Activated T-cell treated with anti-CD3 and anti-CD28 coated beads, Interleukin-2, amount 50 U/mL, for 1 hour (primary cell): Measurements from ENCODE around the gene HHAT.
"Not testable (repeated sequence)": the region's sequence is repeated elsewhere in the genome, so short reads cannot be mapped to it uniquely, and the experiment has no call there.

Experiments
- DNase-seq: peaks from one replicate; pipeline ENCODE4 v3.0.0-alpha.2; 2020

Gene HHAT

GRCh38 chr1:210315529-210315928 is 13.2 kb upstream of the HHAT start:
- no peak for DNase-seq

DNA sequence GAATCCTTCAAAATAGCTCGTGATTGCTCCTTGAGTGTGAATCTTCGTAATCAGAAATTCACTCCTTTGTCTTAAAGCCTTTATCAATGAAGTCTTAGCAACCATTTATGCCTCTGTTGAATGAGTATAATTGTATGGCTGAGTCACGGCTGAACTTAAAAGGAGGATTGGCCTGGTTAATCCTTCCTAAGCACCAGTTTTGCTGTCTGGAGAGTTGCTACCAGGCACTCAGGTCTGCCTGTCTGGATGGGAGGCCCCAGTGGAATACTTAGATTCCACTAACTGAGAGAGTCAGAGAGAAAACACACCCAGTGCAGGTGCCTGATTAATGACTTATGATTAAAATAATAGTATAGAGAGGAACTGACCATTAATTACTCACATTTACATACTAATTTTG is 7.6 kb upstream of the HHAT start:
- DNase-seq = no peak

DNA sequence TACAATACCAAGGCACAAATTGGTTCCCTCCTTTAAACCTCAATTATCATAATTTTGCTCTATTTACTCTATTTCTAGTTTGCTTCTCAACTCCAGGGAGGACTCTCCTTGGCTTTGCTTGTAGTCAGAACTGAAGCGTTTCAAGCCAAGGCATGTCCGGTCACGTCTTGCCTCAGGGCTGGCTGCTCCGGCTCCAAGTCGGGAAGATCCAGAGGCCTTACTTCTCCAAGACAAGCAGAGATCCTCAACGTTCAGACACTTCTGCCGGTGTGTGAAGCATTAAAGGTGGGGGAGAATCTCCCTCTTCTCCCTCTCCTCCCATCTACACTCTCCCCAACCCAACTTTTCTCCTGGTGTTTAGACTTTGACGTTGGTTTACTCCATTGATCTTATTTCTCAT is 7.2 kb upstream of the HHAT start:
- no peak for DNase-seq

DNA sequence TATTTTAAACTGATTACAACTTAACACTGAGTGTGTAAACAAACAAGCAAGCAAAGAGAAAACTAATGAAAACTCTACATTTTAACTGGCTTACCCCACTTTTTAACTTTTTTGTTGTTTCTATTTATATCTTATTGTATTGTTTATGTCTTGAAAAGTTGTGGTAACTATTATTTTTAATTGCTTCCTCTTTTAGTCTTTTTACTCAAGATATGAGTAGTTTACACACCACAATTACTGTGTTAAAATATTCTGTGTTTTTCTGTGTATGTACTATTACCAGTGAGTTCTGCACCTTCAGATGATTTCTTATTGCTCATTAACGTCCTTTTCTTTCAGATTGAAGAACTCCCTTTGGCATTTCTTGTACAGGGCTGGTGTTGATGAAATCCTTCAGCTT is 4.7 kb upstream of the HHAT start:
- DNase-seq = no peak

- no peak for DNase-seq
These were observed 3.6 kb upstream of the HHAT start for GRCh38 chr1:210325026-210325670.

DNA sequence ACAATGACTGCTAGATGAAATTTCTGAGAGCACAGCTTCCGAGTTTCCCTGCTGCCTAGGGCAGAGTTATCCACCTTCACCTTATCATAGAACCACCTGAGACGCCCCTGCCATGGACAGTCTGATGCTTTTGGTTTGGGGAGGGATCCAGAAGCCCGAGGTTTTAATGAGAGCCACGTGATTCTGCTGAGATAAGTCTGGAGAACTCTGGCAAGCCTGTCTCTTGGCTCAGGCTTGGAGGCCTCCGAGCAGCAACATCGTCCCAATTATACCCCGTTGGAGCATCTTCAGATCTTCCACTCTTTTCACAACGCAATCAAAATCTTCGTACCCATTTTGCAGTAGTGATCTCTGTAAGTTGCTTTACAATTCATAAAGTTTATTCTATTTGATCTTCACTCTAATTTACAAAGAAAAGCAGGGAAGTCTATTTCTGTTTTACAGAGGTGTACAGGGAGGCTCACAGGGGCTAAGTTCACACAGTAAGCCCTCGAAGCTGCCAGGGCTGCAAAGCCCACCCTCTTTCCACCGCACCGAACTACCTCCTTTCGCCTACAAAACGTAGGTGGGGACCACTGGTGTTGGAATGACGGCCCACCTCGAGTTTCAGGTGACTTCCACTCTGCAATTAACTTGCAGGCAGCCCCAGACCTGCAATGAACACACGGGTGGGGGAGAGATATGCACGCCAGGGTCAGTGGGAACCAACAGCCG is 513 bp upstream of the HHAT start:
- no peak for DNase-seq

DNA sequence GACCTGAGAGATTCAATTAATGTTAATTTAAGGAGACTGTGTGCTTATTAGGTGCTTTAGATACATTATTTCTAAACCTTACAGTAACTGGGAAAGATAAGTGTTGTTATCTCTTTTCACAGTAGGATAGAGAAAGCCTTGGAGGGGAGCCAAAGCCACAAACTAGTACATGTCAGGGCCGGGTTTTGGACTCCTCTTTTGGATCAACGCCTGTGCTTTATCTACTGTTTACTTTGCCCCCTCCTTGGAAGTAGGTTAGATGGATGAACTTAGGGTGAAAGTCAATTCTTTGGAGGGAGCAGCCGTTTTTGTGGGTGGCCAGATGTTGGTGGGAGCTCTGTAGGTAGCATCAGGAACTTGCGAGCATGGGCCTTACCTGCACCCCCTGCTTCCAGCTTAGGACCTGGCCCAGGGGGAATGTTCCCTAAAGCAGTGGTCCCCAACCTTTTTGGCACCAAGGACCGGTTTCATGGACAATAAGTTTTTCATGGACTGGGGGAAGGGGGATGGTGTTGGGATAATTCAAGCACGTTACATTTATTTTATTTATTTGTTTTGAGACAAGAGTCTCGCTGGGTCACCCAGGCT is 1.7 kb downstream of the HHAT start:
- no peak for DNase-seq

DNA sequence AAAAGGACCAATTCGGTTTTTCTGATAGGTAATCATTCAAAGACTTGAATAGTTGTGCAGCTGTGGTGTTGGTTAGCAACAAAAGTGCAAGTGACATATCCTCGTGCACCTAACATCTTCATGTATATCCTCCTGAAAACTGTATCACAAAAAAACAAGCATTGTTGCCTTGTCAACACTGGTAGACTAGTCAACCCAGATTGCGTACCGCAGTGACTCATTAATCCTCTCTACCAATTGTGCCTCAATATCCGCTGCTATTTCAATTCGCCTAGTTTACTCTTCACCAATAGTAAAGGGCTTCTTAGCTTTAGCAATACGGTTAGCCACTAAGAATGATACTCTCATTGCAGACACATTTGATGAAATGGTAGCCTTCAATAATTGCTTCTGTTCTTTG is 3.5 kb downstream of the HHAT start:
- no peak for DNase-seq

DNA sequence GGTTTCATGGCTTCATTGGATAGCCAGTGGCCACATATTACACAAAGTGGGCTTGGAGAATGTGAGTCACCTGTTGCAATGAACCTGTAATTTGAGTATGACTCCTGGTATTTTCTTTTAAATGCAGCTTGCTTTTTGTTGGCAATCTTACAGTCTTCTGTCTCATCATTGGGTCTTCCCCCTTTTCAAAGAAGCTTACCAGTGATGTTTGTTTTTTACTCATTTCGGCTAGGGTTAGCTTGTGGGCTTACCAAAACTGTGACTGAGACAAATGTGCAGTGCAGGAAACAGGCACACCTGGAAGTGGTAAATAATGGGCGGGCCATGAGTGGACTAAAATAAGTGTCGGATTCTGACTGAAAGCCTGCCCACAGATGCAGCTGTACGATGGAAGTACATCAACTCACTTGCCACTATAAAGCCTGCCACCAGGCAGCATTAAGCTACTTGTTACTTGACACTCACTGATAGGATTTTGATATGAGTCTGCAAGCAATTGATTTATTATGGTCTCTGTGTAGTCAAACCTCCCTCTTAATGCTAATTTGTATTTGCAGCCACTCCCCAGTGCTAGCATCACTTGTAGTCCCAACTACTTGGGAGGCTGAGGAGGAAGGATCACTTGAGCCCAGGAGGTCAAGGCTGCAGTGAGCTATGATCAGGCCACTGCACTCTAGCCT is 4.2 kb downstream of the HHAT start:
- no peak for DNase-seq

DNA sequence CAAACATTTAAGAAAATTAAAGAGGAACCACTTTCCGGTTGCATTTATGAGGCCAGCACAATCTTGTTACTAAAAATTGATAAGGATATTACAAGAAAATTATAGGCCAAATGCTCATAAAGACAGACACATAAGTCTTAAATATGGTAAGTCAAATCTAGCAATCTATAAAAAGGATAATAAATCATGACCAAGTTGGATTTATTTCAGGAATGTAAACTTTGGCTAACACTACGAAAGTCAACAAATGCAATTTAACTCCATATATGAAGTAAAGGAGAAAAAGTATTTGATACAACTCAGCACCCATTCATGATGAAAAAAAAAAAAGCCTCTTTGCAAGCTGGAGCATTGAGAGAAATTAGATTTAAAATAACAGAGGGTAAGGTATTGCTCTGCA is 6.3 kb downstream of the HHAT start:
- DNase-seq = no peak

DNA sequence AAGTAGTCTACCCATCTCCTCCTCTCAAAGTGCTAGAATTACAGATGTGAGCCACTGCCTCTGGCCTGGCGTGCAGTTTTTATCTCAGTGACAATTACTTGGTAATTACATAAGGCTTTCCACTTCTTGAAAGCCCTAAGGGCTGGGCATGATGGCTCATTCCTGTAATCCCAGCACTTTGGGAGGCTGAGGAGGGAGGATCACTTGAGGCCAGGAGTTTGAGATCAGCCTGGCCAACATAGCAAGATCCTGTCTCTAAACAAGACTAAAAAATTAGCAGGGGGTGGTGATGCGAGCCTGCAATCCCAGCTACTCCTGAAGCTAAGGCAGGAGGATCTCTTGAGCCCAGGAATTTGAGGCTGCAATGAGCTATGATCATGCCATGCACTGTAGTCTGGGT is 7.7 kb downstream of the HHAT start:
- no peak for DNase-seq

- DNase-seq = no peak
These were observed 10.8 kb downstream of the HHAT start for GRCh38 chr1:210339500-210339899.

DNA sequence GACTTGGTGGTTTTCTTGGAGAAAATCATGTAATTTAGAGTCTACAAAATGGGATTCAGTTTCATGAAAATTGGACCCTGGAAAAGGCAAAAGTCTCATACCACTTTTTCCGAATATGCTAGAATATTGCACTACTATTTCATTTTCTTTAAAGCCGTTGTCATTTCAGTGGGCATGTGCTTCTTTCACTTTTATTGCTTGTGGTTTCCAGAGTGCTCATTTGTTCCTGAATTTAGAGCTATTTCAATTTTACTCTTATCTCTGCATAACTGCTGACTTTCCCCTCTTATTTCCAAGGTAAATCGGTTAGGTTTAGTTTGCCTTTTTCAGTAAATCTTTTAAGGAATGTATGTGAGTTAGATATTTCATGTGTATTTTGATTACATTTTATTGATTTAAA is 11.6 kb downstream of the HHAT start:
- DNase-seq = no peak

GRCh38 chr1:210340841-210341240 is 12.1 kb downstream of the HHAT start:
- DNase-seq = no peak

DNA sequence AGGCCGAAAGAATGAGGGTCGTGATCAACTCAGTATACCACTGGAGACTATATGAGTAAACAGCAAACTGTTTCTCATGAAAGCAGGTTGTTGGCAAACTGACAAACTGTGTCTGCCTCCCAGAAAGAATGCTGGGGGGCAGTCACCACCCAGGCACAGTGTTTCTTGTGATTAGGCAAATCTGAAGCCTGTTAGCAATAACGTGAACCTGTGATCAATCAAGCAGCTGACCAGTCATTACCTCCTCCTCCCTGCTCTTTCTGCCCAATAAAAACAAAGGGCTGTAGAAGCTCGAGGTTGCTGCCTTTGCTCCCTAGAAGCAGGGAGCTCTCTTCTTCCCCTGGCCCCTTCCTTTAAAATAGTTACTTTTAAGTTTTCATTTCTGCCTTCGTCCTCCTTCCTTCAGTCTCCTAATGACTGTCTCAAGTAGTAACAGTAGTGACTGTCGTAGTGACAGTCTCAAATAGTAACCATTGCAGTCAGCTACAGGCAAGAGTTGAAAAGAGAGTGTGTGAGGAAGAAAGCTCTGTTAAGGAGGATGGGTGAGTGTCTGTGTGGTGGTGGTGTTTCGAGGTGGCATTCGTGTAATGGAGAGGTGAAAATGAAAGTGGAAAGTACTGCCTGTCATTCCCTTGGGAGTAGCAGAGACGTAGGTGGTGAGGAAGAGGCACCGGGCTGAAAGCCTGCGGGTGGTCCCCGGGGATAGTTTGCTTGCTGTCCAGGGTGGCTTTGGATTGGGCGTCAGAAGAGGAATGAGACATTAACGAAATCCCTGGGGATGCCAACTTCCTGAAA is 14.5 kb downstream of the HHAT start:
- DNase-seq = no peak

- no peak for DNase-seq
These were observed 16.0 kb downstream of the HHAT start for GRCh38 chr1:210344706-210345105.

DNA sequence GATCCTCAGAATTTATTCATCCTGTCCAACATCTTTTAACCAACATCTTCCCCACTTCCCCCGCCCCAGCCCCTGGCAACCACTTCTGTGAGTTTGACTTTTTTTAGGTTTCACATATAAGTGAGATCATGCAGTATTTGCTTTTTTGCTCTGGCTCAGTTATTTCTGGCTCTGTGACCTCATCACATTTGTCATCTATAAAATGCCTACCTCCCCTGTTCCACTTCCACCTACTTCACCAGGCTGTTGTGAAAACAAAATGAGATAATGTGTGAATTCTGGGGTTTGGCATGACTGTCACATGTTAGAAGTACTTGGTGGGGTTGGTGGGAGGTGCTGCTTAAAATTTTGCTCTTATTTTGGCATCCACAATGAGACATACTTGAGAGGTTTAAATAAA is 18.4 kb downstream of the HHAT start:
- no peak for DNase-seq

DNA sequence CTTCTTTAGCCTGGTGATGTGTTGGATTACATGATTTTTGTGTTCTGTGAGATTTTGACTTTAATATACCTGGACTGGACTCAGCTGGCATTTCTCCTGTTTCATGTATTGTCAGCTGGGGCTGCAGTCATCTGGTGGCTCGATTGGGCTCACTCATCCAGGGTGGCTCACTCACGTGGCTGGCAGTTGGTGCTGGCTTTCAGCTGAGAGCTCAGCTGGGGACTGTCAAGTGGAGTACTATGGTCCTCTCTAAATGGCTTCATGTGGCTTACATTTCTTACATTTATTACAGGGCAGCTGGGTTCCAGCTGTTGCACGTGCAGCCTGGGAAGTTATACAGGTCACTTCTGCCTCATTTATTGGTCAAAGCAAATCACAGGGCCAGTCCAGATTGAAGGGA is 22.8 kb downstream of the HHAT start:
- DNase-seq = no peak

DNA sequence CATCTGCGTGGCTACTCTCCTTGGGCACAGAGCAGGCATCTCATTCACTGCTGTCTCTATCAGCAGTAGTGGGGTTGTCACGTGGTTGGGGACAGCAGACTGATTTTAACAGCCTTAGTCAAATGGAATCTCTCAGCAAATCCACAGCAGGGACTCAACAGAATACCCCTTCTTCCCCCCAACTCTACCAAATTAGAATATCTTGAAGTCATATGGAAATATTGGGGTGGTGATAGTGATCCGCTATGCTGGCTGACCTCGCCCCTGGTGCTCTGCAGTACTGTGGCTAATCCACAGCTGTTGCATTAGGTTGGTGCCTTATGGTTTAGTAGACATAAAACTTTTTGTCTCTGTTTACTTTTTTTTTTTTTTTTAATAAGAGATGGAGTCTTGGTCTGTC is 23.9 kb downstream of the HHAT start:
- no peak for DNase-seq

GRCh38 chr1:210354305-210354704 is 25.6 kb downstream of the HHAT start:
- not testable (repeated sequence) for DNase-seq

GRCh38 chr1:210358626-210359025 is 29.9 kb downstream of the HHAT start:
- DNase-seq = no peak

- no peak for DNase-seq
These were observed 30.6 kb downstream of the HHAT start for GRCh38 chr1:210359255-210359654.

DNA sequence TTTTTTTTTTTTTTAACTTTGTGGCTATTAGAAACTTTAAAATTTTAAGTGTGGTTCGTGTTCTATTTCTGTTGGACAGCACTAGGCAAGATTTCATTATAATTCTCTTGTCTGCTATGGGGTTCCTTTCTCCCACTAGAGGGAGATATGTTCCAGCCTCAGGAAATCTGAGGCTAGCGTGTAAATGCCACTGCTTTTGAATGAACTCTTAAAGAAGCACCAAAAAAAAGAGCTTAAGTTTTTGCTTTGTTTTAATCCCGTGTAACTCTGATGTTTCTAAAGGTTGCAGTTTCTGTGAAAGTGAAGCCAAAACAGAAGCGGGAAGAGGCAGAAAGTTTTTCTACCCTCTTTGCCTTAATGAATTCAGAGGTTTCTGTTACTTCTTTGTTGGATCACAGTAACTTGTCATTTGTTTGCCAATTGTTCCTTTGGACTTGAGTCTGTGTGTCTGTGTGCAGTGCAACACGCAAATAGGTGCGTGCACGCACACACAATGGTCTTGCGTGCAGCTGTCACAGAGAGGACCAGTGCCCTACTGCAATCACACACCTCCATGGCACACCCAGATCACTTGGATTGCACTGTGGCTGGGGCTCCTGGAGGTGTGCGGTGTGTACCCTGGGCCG is 32.3 kb downstream of the HHAT start:
- no peak for DNase-seq
